GM15510 (cell line): ENCODE data around the gene EPS15.

ENCODE experiments used
- POLR2A ChIP-seq: IDR thresholded peaks from 3 replicates; pipeline ENCODE4 v1.6.1; 2011; ENCODE audit warnings: borderline replicate concordance; ENCODE audit not compliant: insufficient read length; ENCODE audit errors: extremely low read depth

EPS15 gene

DNA sequence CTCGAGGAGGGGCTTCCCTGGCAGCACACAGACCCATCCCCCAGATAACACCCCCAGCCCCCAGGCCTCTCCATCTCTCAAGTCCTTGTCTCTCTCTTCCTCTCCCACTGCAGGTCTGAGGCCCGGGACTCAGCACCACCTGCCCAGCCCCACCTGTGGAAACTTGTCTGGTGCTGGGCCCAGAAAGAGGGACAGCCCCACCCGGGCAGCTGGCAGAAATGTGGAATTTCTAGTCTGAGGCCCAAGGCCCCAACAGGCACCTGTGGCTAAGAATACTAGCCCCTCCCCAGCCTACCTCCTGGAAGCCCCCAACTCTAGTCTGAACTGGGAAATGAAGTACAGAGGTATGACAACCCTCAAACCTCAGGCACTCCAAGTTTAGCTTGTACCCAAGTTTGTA, 204.1 kb downstream of the EPS15 start:
- TF ChIP-seq POLR2A: no peak

DNA sequence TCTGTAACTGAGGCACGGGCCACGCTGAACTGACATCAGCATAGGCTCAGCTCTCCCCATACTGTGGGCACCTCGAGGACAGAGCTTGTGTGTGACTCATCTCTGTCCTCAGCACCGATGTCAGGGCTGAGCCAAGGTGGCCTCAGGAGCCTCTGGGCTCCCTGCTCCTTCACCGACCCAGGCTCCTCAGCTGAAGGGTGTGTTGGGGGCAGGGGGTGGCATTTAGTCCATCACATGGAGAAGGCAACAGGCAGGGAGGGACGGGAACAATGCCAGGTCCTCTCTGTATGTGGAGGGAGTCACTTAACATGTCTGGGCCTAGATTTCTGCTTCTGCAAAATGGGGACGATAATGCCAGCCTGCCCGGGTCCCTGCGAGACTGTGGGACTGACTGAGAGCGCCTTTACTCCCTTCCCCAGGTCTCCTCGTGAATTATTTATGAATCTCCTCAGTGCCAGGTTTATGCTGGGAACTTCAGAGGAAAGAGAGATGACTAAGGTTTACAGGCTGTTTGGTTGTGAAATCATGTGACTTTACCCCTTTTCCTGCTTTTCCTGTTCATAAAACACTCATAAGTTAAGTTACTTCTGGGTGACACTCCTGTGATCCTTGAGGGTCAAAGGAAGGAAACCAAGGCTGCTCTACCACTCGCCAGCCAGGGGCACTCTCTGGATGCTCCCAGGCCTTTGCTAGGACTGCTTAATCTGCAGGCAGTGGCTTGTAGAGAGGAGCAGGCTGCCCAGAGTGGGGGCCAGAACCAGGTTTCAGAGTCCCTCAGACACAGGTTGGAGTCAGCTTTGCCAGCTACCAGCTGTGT, 204.9 kb downstream of the EPS15 start:
- TF ChIP-seq POLR2A: no peak

DNA sequence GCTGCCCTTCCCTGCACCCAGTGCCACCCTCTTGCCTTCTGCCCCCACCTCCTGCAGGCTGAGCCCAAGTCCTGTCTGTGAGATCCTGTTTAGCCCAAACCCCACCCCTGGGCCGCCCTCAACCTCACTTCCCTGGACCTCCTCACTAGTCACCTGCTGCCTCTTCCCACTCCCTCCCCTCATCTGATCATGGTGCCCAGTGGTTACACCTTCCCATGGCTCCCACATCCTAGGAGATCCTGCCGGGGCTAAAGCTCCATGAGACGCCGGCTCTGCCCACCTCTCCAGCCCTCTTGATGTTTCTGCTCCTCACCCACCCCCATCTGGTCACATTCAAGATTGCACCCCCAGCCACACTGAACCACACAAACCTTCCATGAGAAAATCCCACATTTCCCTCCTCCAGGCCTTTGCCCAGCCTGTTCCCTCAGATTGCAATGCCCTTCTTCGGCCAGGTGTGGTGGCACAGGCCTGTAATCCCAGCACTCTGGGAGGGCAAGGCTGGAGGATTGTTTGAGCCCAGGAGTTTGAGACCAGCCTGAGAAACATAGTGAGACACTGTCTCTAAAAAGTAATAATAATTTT, 205.7 kb downstream of the EPS15 start:
- TF ChIP-seq POLR2A: no peak

DNA sequence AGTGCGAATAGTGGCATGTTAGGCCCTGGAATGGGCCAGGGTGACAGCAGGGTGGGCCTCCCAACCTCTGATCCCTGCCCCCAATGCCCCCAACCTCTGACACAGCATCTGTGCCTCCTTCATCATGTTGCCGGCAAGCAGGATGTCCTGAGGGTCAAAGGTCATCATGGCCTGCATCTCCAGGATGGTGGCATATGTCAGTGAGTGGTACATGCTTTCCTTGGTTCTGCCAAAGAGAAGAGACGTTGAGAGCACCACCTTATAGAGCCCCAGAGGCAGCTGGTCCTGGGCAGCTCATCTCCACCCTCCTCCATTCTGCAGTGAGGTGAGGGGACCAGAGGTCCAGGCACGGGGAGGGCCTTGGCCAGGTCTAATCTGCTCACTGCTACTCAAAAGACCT, 206.3 kb downstream of the EPS15 start:
- no peak for TF ChIP-seq POLR2A

DNA sequence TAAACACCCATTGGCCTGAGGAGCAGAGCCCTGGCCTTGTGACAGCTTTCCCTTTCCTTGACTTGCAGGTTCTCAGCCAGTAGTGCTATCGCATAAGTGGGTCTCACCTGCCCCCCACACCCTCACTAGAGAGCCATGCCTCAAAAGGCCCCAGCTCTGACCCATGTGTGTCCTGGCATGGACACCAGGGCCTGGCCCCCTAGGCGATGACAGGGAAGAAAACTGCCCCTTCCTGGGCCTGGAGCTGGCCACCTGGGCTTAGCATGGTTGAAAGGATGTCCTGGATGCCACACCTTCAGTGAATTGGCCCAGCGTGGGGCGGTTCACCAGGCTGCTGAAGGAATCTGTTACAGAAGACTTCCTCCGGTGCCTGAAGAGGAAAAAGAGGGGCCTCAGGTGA, 207.2 kb downstream of the EPS15 start:
- no peak for TF ChIP-seq POLR2A

DNA sequence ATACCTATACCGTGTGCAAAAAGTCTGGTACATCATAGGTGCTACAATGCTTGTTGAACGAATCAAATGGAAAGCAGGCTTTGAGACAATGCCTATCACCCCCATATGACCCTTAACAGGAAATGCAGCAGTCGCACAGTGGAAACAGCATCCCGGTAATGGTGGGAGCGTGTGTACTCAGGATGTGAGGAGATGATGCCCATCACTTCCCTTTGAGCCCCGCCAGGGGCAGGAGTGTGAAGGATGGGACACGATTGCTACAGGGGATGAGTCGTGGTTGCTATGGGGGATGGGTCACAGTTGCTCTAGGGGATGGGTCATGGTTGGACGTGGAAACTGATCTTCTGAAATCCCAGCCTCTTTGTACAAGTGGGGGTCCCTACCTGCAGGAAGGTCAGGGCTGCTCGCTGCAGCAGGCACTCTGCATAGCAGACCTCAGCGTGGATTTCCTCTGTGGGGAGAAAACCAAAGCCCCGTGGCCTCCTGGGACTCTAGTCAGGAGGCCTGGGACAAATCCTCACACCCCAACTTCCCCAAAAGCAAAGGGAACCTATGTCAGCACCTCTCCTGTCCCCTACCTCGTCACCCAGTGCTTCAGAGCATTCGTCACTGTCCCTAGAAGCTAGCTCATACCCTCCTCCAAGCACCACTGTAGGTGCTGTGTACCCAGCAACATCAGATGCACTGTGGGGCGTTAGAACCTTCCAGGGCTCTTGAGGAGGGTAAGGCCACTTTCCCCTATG, 208.0 kb downstream of the EPS15 start:
- no peak for TF ChIP-seq POLR2A

DNA sequence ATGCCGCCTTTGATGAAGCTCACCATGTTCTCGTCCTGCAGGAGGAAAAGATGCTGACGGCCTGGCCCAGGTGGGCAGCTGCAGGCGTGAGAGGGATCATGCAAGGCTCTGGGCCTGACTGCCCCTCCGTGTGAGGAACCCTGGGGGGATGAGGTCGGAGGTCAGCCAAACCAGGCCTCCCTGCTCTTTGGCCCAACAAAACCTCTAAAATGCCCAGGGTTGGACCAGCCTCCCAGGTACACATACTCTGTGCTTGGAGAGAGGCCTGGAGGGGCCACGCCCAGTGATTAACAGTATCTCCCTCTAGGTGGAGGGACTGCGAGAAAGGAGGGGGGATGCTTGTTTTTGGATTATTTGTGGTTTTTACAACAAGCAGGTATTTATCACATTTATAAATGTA, 209.8 kb downstream of the EPS15 start:
- no peak for TF ChIP-seq POLR2A

DNA sequence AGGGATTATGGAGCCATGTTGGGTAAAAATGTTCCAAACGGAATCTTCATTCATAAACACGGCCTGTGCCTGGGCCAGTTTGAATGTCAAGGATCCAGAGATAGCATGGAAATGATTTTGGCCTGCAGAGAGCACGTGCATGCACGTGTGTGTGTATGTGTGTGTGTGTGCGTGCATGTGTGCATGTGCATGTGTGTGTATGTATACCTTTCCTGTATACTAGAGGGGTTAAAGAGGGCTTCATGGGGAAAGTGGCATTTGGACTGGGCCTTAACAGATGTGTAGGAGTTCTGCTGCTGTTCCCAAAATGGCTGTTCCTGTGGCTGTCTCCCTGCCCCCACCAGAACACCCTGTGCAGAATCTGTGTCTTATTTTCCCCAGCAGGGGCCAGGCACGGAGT, 210.4 kb downstream of the EPS15 start:
- TF ChIP-seq POLR2A: no peak

DNA sequence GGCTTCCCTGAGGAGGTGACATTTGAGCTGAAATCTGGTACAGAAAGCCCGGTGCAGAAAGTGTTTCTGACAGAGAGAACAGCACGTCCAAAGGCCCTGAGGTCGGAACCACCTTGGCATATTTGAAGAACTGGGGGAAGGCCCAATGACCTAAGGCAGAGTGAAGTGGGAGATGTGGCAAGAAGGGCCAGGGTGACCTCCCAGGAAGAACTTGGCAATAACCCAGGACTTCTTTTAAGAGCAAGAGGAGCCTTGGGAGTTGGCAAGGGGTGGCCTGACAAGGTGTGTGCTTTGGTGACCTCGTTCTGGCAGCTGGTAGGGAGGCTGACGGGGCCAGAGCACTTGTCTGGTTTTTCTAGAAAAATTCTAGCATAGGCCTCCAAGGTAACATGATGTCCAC, 212.1 kb downstream of the EPS15 start:
- no peak for TF ChIP-seq POLR2A

DNA sequence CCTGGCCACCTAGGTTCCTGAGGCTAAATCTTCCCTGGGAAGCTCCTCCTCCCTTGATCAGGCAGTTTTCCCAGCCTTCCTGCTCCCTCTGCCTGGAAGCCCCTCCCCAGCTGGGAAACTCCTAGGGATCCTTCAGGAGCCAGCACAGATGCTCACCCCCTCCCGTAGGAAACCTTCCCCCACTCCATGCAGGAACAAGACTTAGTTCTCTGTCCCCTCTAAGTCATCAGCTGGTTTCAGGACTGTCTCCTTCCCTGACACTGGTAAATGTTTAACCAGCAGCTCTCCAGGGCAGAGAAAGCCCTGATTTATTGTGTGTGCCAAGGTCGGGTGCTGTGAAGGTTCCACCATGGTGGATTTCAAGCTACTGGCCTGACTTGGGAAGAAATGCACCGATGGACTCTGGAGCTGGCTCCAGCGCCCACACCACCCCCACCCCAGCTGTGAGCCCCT, 213.7 kb downstream of the EPS15 start:
- no peak for TF ChIP-seq POLR2A

DNA sequence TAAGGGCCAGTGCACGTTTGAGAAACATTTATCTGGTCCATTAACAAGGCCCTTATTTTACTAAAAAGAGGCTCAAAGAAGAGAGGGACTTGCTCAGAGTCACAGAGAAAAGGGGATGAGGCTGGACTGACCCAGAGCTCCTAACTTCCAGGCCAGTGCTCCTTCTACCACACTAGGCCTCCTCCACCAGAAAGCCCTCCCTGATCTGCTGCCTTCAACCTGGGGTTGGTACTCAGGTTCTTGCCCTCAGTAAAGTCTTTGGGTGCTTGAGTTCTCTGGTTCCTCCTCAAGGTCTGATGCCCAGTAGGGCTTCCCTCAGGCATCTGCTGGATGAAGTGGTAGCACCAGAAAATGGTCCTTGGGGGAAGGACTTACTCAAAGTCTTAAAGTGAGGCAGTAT, 214.7 kb downstream of the EPS15 start:
- TF ChIP-seq POLR2A: no peak
